HUES48 (cell line): ENCODE data around the gene FMN2.

Experiments used
- H3K27ac ChIP-seq: one replicate; pipeline ENCODE4 v1.7.0; 2013; ENCODE audit warnings: low read depth, low read length, inconsistent platforms
- H3K27me3 ChIP-seq: 2 replicates; pipeline ENCODE4 v1.6.1; 2013; ENCODE audit warnings: mild to moderate bottlenecking, low read length; ENCODE audit not compliant: control insufficient read depth, insufficient read depth
- H3K36me3 ChIP-seq: 2 replicates; pipeline ENCODE4 v1.6.1; 2013; ENCODE audit warnings: low read length; ENCODE audit not compliant: control insufficient read depth, insufficient read depth
- H3K4me1 ChIP-seq: 2 replicates; pipeline ENCODE4 v1.6.1; 2013; ENCODE audit warnings: mild to moderate bottlenecking, low read length; ENCODE audit not compliant: control insufficient read depth, insufficient read depth
- H3K4me3 ChIP-seq: 2 replicates; pipeline ENCODE4 v1.5.1; 2013; ENCODE audit warnings: mild to moderate bottlenecking, low read depth, low read length
- H3K9ac ChIP-seq: 2 replicates; pipeline ENCODE4 v1.6.1; 2013; ENCODE audit warnings: mild to moderate bottlenecking, low read depth, low read length, moderate library complexity
- H3K9me3 ChIP-seq: 2 replicates; pipeline ENCODE4 v1.6.1; 2013; ENCODE audit warnings: low read length; ENCODE audit not compliant: control insufficient read depth, insufficient read depth

FMN2 gene

DNA sequence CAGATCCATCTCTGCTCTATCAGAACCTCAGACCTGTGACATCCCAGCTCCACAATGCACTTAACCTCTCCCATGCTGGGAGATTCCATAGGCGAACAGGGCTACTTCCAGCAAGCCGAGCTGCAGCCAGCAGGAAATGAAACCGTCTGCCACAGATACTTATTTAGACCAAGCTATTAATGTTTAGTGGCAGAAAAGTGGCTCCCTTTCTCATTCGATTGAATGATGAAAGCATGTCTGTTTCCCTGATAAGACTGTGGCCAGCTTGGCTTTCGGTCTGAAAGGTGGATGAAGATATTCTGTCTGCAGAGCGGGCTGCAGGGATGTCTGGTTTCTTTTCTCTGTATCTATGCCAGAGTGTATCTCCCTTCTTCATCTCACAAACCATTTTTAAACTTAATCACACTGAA, 373.9 kb downstream of the FMN2 start:
- Histone ChIP-seq H3K27ac (no peak overlapping the region), H3K27me3 (no peaks in the 10 kb centered on the region), H3K9me3 (no peaks in the 10 kb centered on the region), H3K4me1 (peaks cover 15% of the 10 kb centered on the region), H3K36me3 (no peaks in the 10 kb centered on the region), H3K9ac (no peak overlapping the region), H3K4me3 (no peak overlapping the region)

- no peaks in the 10 kb centered on the region for H3K36me3 ChIP-seq
- no peak overlapping the region for H3K9ac ChIP-seq
- H3K9me3 ChIP-seq = no peaks in the 10 kb centered on the region
- peaks cover 15% of the 10 kb centered on the region for H3K4me1 ChIP-seq
- H3K27me3 ChIP-seq = no peaks in the 10 kb centered on the region
- no peak overlapping the region for H3K27ac ChIP-seq
- H3K4me3 ChIP-seq = no peak overlapping the region
Observed at GRCh38 chr1:240466509-240466908, 374.8 kb downstream of the FMN2 start.

- H3K9me3 ChIP-seq = no peaks in the 10 kb centered on the region
- H3K36me3 ChIP-seq = no peaks in the 10 kb centered on the region
- peaks cover 16% of the 10 kb centered on the region for H3K4me1 ChIP-seq
- H3K27me3 ChIP-seq = no peaks in the 10 kb centered on the region
- no peak overlapping the region for H3K4me3 ChIP-seq
- no peak overlapping the region for H3K9ac ChIP-seq
- H3K27ac ChIP-seq = no peak overlapping the region
Observed at GRCh38 chr1:240467895-240468294, 376.2 kb downstream of the FMN2 start.

DNA sequence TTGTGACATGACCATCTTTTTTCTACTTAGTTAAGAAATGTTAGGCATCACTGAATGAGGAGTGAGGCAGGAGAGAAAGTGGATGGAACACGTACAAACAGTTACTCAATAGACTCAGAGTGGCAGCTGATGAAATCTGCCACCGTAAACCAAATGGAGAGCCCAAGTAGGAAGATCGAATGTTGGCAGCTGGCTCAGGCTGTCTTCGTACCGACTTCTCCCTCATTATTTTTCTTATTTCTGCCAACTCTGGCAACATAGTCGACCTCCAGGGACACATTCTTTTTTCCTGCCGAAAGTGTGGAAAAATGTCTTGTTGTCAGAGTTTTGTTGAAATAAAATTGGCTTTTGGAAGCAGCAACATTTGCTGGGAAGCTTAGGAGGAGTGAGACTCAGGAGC, 377.0 kb downstream of the FMN2 start:
- Histone ChIP-seq H3K27ac (no peak overlapping the region), H3K9me3 (no peaks in the 10 kb centered on the region), H3K9ac (no peak overlapping the region), H3K36me3 (no peaks in the 10 kb centered on the region), H3K27me3 (no peaks in the 10 kb centered on the region), H3K4me1 (peaks cover 18% of the 10 kb centered on the region), H3K4me3 (no peak overlapping the region)

- no peak overlapping the region for H3K4me3 ChIP-seq
- H3K9me3 ChIP-seq = no peaks in the 10 kb centered on the region
- no peak overlapping the region for H3K27ac ChIP-seq
- H3K27me3 ChIP-seq = no peaks in the 10 kb centered on the region
- no peaks in the 10 kb centered on the region for H3K36me3 ChIP-seq
- no peak overlapping the region for H3K9ac ChIP-seq
- H3K4me1 ChIP-seq = peaks cover 4% of the 10 kb centered on the region
Observed at GRCh38 chr1:240474133-240474614, 382.5 kb downstream of the FMN2 start.

DNA sequence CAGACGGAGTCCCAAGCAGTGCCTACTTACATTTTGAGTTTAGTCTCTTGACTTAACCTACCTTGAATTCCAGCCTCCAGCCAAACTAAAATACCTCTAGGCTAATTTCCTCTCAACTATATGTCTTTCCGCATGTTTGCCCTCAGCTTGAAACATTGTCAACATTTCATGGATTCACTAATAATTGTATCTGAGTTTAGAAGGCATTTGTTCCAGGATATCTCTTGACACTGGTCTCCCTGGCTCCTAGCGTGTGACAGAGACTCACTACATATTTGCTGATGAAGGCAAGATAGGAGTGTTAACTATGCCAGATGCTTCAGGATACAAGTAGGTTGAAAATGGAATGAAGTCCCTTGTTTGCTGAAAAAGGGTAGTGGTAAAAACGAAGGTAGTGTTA, 384.1 kb downstream of the FMN2 start:
- Histone ChIP-seq H3K36me3 (no peaks in the 10 kb centered on the region), H3K4me3 (no peak overlapping the region), H3K4me1 (peaks cover 4% of the 10 kb centered on the region), H3K27me3 (no peaks in the 10 kb centered on the region), H3K27ac (no peak overlapping the region), H3K9me3 (no peaks in the 10 kb centered on the region), H3K9ac (no peak overlapping the region)

- Histone ChIP-seq H3K27me3 (no peaks in the 10 kb centered on the region), H3K27ac (no peak overlapping the region), H3K9me3 (no peaks in the 10 kb centered on the region), H3K36me3 (no peaks in the 10 kb centered on the region), H3K9ac (no peak overlapping the region), H3K4me3 (no peak overlapping the region), H3K4me1 (no peaks in the 10 kb centered on the region)
Observed at GRCh38 chr1:240478536-240478935, 386.9 kb downstream of the FMN2 start.

DNA sequence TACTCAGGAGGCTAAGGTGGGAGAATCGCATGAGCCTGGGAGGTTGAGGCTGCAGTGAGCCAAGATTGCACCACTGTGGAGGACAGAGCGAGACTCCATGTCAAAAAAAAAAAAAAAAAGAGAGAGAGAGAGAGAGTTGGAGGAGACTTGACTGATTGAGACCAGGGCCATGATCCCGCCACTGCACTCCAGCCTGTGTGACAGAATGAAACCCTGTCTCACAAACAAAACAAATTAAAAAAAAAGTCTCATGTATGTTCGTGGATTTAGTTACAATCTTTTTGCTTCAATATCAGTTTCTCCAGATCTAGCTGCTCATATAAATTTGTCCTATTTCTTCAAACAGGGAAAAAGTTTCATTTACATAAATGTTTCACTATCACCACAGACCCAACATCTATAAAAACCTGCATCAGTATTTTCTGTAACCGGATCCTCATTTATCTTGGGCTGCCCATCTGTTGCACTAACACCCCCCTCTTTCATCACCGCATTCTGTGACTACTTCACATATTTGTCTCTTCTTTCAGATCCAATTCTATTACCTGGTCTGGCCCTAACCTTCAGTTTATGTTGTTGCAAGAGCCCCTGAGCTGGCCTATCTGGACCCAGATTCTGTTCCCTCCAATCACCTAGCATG, 393.2 kb downstream of the FMN2 start:
- Histone ChIP-seq H3K27me3 (peaks cover under 1% of the 10 kb centered on the region; the same call in 1 of the 2 replicates), H3K9me3 (no peaks in the 10 kb centered on the region), H3K36me3 (no peaks in the 10 kb centered on the region), H3K9ac (no peak overlapping the region), H3K4me3 (no peak overlapping the region), H3K27ac (no peak overlapping the region), H3K4me1 (no peaks in the 10 kb centered on the region)

DNA sequence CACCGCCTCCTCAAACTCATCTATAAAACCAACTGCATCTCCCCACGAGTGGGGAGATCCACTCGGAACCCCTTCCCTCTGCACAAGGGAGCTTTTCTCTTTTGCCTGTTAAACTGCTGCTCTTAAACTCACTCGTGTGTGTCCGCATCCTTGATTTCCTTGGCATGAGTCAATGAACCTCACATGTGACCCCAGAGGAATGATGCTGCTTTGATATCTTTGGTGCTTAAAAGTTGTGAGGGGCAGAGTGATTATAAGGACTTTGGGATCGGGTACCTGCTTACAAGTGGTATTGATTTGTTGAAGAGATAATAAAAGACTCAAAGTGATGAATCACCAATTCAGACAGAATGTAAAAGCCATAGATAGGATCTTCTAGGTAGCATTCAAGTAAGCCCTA, 394.9 kb downstream of the FMN2 start:
- Histone ChIP-seq H3K4me1 (peaks cover 10% of the 10 kb centered on the region; the same call in 1 of the 2 replicates), H3K9me3 (no peaks in the 10 kb centered on the region), H3K9ac (no peak overlapping the region), H3K27me3 (peaks cover 11% of the 10 kb centered on the region), H3K36me3 (no peaks in the 10 kb centered on the region), H3K27ac (no peak overlapping the region), H3K4me3 (no peak overlapping the region)

- H3K36me3 ChIP-seq = no peaks in the 10 kb centered on the region
- no peak overlapping the region for H3K9ac ChIP-seq
- peaks cover 12% of the 10 kb centered on the region; the same call in 1 of the 2 replicates for H3K4me1 ChIP-seq
- no peak overlapping the region for H3K4me3 ChIP-seq
- H3K27me3 ChIP-seq = peaks cover 11% of the 10 kb centered on the region
- H3K9me3 ChIP-seq = no peaks in the 10 kb centered on the region
- no peak overlapping the region for H3K27ac ChIP-seq
Observed at GRCh38 chr1:240487493-240487892, 395.8 kb downstream of the FMN2 start.

GRCh38 chr1:240491156-240491555, 399.5 kb downstream of the FMN2 start:
- no peaks in the 10 kb centered on the region for H3K9me3 ChIP-seq
- no peak overlapping the region for H3K9ac ChIP-seq
- H3K4me1 ChIP-seq = peaks cover 12% of the 10 kb centered on the region; the same call in 1 of the 2 replicates
- peaks cover 11% of the 10 kb centered on the region for H3K27me3 ChIP-seq
- H3K4me3 ChIP-seq = no peak overlapping the region
- H3K36me3 ChIP-seq = no peaks in the 10 kb centered on the region
- no peak overlapping the region for H3K27ac ChIP-seq
